HepG2 (cell line): ENCODE data around the gene OR8G5. TPM values are rescaled to one million over a fixed set of nuclear protein-coding genes. Genes with fewer than 3 reads are reported as not detected.

ENCODE experiments used
- ATAC-seq: fragments of 200-7000 bp; cut with Tn5 transposase; 3 replicates; pipeline ENCODE4 v1.9.1; 2020; ENCODE audit warnings: mild to moderate bottlenecking, moderate library complexity
- BruUV-seq: library from RNA; stranded (reverse); fragments of 400-500 nt; replicated peaks from 2 replicates; lab custom pipeline; 2021; lab: Mats Ljungman, UMichigan
- CTCF ChIA-PET: fragments of 300-600 bp; formaldehyde crosslinking; extraction: SDS; loops from one replicate; lab custom pipeline; 2021; ENCODE audit warnings: low total read pairs, inconsistent platforms, low intra/inter-chr PET ratio; lab: Yijun Ruan, JAX
- POLR2A ChIA-PET: fragments of 350-600 bp; sonication (Branson Sonifier 250); formaldehyde crosslinking; loops from one replicate; lab custom pipeline; 2020; ENCODE audit warnings: antibody characterized with exemption, inconsistent platforms; lab: Yijun Ruan, JAX
- DNase-seq: peaks from one replicate; pipeline ENCODE4 v3.0.0-alpha.2; 2015; ENCODE audit warnings: low spot score
- FAIRE-seq: peaks from 3 replicates; lab custom pipeline; 2011; peaks lifted over from hg19 to GRCh38; lab: Jason Lieb, UNC
- H2AFZ ChIP-seq: one replicate; pipeline ENCODE4 v1.6.1; 2011; ENCODE audit warnings: low read length, inconsistent platforms
- H3K27ac ChIP-seq: fragments of 300-600 bp; 3 replicates; pipeline ENCODE4 v1.8.0; 2011; ENCODE audit warnings: mixed run types, mild to moderate bottlenecking, mixed read lengths, low read length, inconsistent platforms; ENCODE audit not compliant: insufficient read depth; ENCODE audit errors: extremely low read length
- H3K27me3 ChIP-seq, 2 experiments: fragments of 200-600 bp in 1 of 2; 2 replicates in 1 of 2; 3 replicates in 1 of 2; pipeline versions ENCODE4 v1.6.0 to v1.8.0; 2011; ENCODE audit warnings: low read length in 2 of 2, mild to moderate bottlenecking in 2 of 2, moderate library complexity in 2 of 2, inconsistent platforms in 1 of 2; ENCODE audit not compliant: insufficient read depth in 2 of 2, control insufficient read depth in 1 of 2
- H3K36me3 ChIP-seq, 2 experiments: fragments of 200-600 bp in 1 of 2; replicated peaks in 1 of 2; 2 replicates in 1 of 2; 3 replicates in 1 of 2; pipeline versions ENCODE4 v1.5.1 to v1.8.0; 2011; ENCODE audit warnings: low read length in 2 of 2, inconsistent platforms in 1 of 2; ENCODE audit not compliant: insufficient read depth in 2 of 2, control insufficient read depth in 1 of 2
- H3K4me1 ChIP-seq: 2 replicates; pipeline ENCODE4 v1.5.1; 2012; ENCODE audit warnings: low read length, inconsistent platforms; ENCODE audit not compliant: insufficient read depth
- H3K4me2 ChIP-seq: 2 replicates; pipeline ENCODE4 v1.6.0; 2011; ENCODE audit warnings: low read depth, low read length, inconsistent platforms
- H3K4me3 ChIP-seq, 3 experiments: fragments of 200-600 bp in 1 of 3; sonication (generic), shearing (Covaris generic) in 1 of 3; replicated peaks in 1 of 3; 2 replicates each; pipeline ENCODE4 v1.5.1; 2011 to 2016; ENCODE audit warnings: low read length in 3 of 3, inconsistent platforms in 2 of 3, low read depth in 2 of 3, mild to moderate bottlenecking in 2 of 3, control low read depth in 1 of 3, mixed read lengths in 1 of 3; ENCODE audit not compliant: insufficient read depth in 1 of 3
- H3K79me2 ChIP-seq: one replicate; pipeline ENCODE4 v1.6.1; 2011; ENCODE audit warnings: low read length, inconsistent platforms; ENCODE audit not compliant: insufficient read depth
- H3K9ac ChIP-seq: 2 replicates; pipeline ENCODE4 v1.6.0; 2011; ENCODE audit warnings: mild to moderate bottlenecking, low read depth, low read length, inconsistent platforms; ENCODE audit not compliant: insufficient read depth
- H3K9me3 ChIP-seq: 2 replicates; pipeline ENCODE4 v1.5.1; 2012; ENCODE audit warnings: mild to moderate bottlenecking, low read length
- H4K20me1 ChIP-seq: 2 replicates; pipeline ENCODE4 v1.6.0; 2011; ENCODE audit warnings: inconsistent platforms, mild to moderate bottlenecking, low read length, moderate library complexity; ENCODE audit not compliant: insufficient read depth
- DMTF1 ChIP-seq: sonication (generic); formaldehyde crosslinking; IDR thresholded peaks from 2 replicates; pipeline ENCODE4 v1.4.0; 2020; ENCODE audit warnings: mild to moderate bottlenecking, missing genetic modification reagents
- HINFP ChIP-seq: sonication (generic); formaldehyde crosslinking; IDR thresholded peaks from 2 replicates; pipeline ENCODE4 v1.4.0; 2020; ENCODE audit warnings: low read depth, mild to moderate bottlenecking, missing genetic modification reagents
- HNF1B ChIP-seq: sonication (generic); formaldehyde crosslinking; IDR thresholded peaks from 2 replicates; pipeline ENCODE4 v1.5.1; 2020; ENCODE audit warnings: mild to moderate bottlenecking, moderate library complexity, missing genetic modification reagents
- SKI ChIP-seq: fragments of 450-650 bp; IDR thresholded peaks from one replicate; pipeline ENCODE4 v1.6.1; 2018; ENCODE audit warnings: mild to moderate bottlenecking; ENCODE audit not compliant: partially characterized antibody
- SPEN ChIP-seq: sonication (generic); formaldehyde crosslinking; IDR thresholded peaks from 2 replicates; pipeline ENCODE4 v1.5.1; 2020; ENCODE audit warnings: low read depth, mild to moderate bottlenecking, missing genetic modification reagents
- THRA ChIP-seq: sonication (generic); formaldehyde crosslinking; IDR thresholded peaks from 2 replicates; pipeline ENCODE4 v1.4.0; 2020; ENCODE audit warnings: missing genetic modification reagents, borderline replicate concordance
- ZNF280B ChIP-seq: sonication (generic); formaldehyde crosslinking; IDR thresholded peaks from 2 replicates; pipeline ENCODE4 v1.5.0; 2020; ENCODE audit warnings: missing genetic modification reagents, mild to moderate bottlenecking, borderline replicate concordance
- ZNF598 ChIP-seq: sonication (generic); formaldehyde crosslinking; IDR thresholded peaks from 2 replicates; pipeline ENCODE4 v1.5.1; 2020; ENCODE audit warnings: mild to moderate bottlenecking, missing genetic modification reagents, borderline replicate concordance
- ZNF710 ChIP-seq: sonication (generic); formaldehyde crosslinking; IDR thresholded peaks from 2 replicates; pipeline ENCODE4 v1.5.0; 2020; ENCODE audit warnings: mild to moderate bottlenecking, missing genetic modification reagents, borderline replicate concordance
- ZNF768 ChIP-seq: sonication (generic); formaldehyde crosslinking; IDR thresholded peaks from 2 replicates; pipeline ENCODE4 v1.4.0; 2020; ENCODE audit warnings: missing genetic modification reagents
- ZSCAN31 ChIP-seq: sonication (generic); formaldehyde crosslinking; IDR thresholded peaks from 2 replicates; pipeline ENCODE4 v1.5.0; 2020; ENCODE audit warnings: low read depth, mild to moderate bottlenecking, missing genetic modification reagents
- WGBS: methylation state at CpG from one replicate; pipeline ENCODE4 v1.1.6; 2017; ENCODE audit warnings: low lambda C conversion rate; 5-methylcytosine and 5-hydroxymethylcytosine counted together
- in situ Hi-C: cut with HindIII; loops from 2 replicates; pipeline ENCODE4 v1.10.0; 2017; ENCODE audit warnings: low pct_unique_long_range_greater_than_20kb; ENCODE audit not compliant: extremely low pct_ligation_motif_present
- intact Hi-C: fragments of 100-400 bp; cut with micrococcal nuclease; formaldehyde crosslinking; loops from one replicate; pipeline ENCODE4 v1.10.0; 2022; ENCODE audit not compliant: unreplicated experiment
- polyA plus RNA-seq, 8 experiments: library from polyadenylated mRNA; depleted of rRNA in 3 of 8; stranded (reverse) in 7 of 8; unstranded in 1 of 8; fragments of >200 nt; fragmentation: Illumina TruSeq in 4 of 8; extraction: Trizol in 4 of 8; gene quantifications; 2 replicates each; pipeline versions ENCODE4 v1.2.1 to v1.2.3, GENCODE V29; 2011 to 2016; ENCODE audit warnings: low read depth in 4 of 8, missing spikeins in 1 of 8, mixed read lengths in 1 of 8; ENCODE audit not compliant: insufficient read depth in 1 of 8
- total RNA-seq, 5 experiments: library from RNA; depleted of rRNA; stranded (reverse); fragments of >200 nt; fragmentation: Illumina TruSeq; extraction: Trizol; gene quantifications; 2 replicates each; pipeline ENCODE4 v1.2.3, GENCODE V29; 2016; ENCODE audit warnings: low read depth in 1 of 5

The OR8G5 gene
- total and polyA plus RNA-seq, 2 of the 13 experiments (the other 11 are each of a cell fraction or from before 2014, with no cell fraction given) = not detected

- no peak for TF ChIP-seq THRA (CRISPR knock-in tag)
Observed at GRCh38 chr11:124209824-124210357, 46.3 kb upstream of the OR8G5 start (continued).

- Histone ChIP-seq H3K4me2 (no peak overlapping the region), H3K4me1 (no peaks in the 10 kb centered on the region), H3K36me3 (no peaks in the 10 kb centered on the region), H2AFZ (no peak overlapping the region), H4K20me1 (no peaks in the 10 kb centered on the region), H3K9ac (no peak overlapping the region), H3K27ac (no peak overlapping the region), H3K27me3 (no peaks in the 10 kb centered on the region; a peak in 1 of 5 replicates), H3K79me2 (no peaks in the 10 kb centered on the region), H3K9me3 (no peaks in the 10 kb centered on the region), H3K4me3 (no peak overlapping the region)
- no TSS peak for BruUV-seq
- WGBS = no CpG with 5 or more reads among the region's 5 CpGs
- DNase-seq (no peak), ATAC-seq (no peak), FAIRE-seq (no peak)
- POLR2A ChIA-PET = no interaction called here
- CTCF ChIA-PET = no interaction called here
- in situ Hi-C loops = no loop called here
- intact Hi-C loops = no loop called here
- TF ChIP-seq SPEN (no peak), ZNF768 (CRISPR knock-in tag) (no peak), DMTF1 (CRISPR knock-in tag) (no peak), HINFP (no peak), ZNF598 (CRISPR knock-in tag) (no peak), ZNF710 (CRISPR knock-in tag) (no peak), HNF1B (no peak), ZNF280B (CRISPR knock-in tag) (no peak), ZSCAN31 (CRISPR knock-in tag) (no peak), SKI (no peak)
Observed at GRCh38 chr11:124210421-124210820, 45.8 kb upstream of the OR8G5 start.
